Suprapubic skin (tissue), 3 donors: ENCODE measurements around the gene ARID5B.

ENCODE experiments used
- CTCF ChIP-seq, 2 donors: fragments of 200-600 bp in 1 of 2; fragments of 450-650 bp in 1 of 2; sonication (generic) in 1 of 2; IDR thresholded peaks; one replicate each; pipeline ENCODE4 v1.5.1; 2016 to 2019; ENCODE audit warnings: antibody characterized with exemption in 2 of 2, mild to moderate bottlenecking in 1 of 2, moderate library complexity in 1 of 2
- EP300 ChIP-seq: sonication (generic); formaldehyde crosslinking; IDR thresholded peaks from one replicate; pipeline ENCODE4 v1.6.1; 2017; ENCODE audit warnings: antibody characterized with exemption

DNA sequence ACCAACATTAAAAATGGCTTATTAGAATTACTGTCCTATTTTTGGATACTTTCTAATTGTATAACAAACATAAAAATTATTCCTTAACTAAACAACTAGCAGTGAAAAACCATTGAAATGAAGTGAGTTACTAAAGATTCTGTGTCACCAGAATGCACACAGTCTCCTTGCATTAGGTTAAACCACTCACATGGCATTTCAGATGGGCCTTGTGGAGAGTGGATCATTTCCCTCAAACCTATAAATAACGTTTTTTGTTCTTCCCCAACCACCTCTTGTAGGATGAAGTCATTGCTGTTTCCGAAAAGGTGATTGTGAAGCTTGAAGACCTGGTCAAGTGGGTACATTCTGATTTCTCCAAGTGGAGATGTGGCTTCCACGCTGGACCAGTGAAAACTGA lies 38.4 kb downstream of the ARID5B start:
- TF ChIP-seq EP300 (no peak), CTCF (IDR thresholded peaks at IDR 0.05) (no peak)
